Mesenchymal stem cell (in vitro differentiated cells and primary cell): ENCODE results near the gene RNF31.

ENCODE experiments used
- DNase-seq: peaks from one replicate; pipeline ENCODE4 v3.0.0-alpha.2; 2013
- H2AFZ ChIP-seq: one replicate; pipeline ENCODE4 v1.6.1; 2013; ENCODE audit warnings: low read depth, mild to moderate bottlenecking, control low read depth, inconsistent platforms, low read length, moderate library complexity
- H2AK5ac ChIP-seq: 2 replicates; pipeline ENCODE4 v1.6.1; 2013; ENCODE audit warnings: low read length, moderate library complexity, mild to moderate bottlenecking, inconsistent platforms; ENCODE audit not compliant: severe bottlenecking
- H2BK120ac ChIP-seq: one replicate; pipeline ENCODE4 v1.6.1; 2013; ENCODE audit warnings: low read depth, mild to moderate bottlenecking, inconsistent platforms, low read length, moderate library complexity
- H2BK12ac ChIP-seq, 2 experiments: one replicate each; pipeline ENCODE4 v1.6.1; 2013; ENCODE audit warnings: inconsistent platforms in 2 of 2, low read length in 2 of 2, mild to moderate bottlenecking in 2 of 2, moderate library complexity in 2 of 2, control low read depth in 1 of 2
- H2BK15ac ChIP-seq: one replicate; pipeline ENCODE4 v1.6.1; 2013; ENCODE audit warnings: mild to moderate bottlenecking, low read depth, inconsistent platforms; ENCODE audit not compliant: poor library complexity, severe bottlenecking
- H2BK5ac ChIP-seq: 2 replicates; pipeline ENCODE4 v1.6.1; 2013; ENCODE audit warnings: low read depth, mild to moderate bottlenecking, low read length, control low read depth, inconsistent platforms; ENCODE audit not compliant: poor library complexity, severe bottlenecking
- H3K14ac ChIP-seq, 2 experiments: one replicate each; pipeline ENCODE4 v1.6.1; 2013; ENCODE audit warnings: inconsistent platforms in 2 of 2, low read length in 2 of 2, control low read depth in 1 of 2, mild to moderate bottlenecking in 1 of 2, moderate library complexity in 1 of 2
- H3K18ac ChIP-seq, 2 experiments: one replicate each; pipeline ENCODE4 v1.6.1; 2013; ENCODE audit warnings: inconsistent platforms in 2 of 2, low read length in 2 of 2, control low read depth in 1 of 2, low read depth in 1 of 2, mild to moderate bottlenecking in 1 of 2
- H3K23ac ChIP-seq, 2 experiments: one replicate each; pipeline ENCODE4 v1.6.1; 2013; ENCODE audit warnings: inconsistent platforms in 2 of 2, low read length in 2 of 2, mild to moderate bottlenecking in 2 of 2, moderate library complexity in 2 of 2, control low read depth in 1 of 2
- H3K27ac ChIP-seq: 2 replicates; pipeline ENCODE4 v1.5.1; 2013; ENCODE audit warnings: mild to moderate bottlenecking, moderate library complexity, low read length, control low read depth, inconsistent platforms; ENCODE audit not compliant: poor library complexity, severe bottlenecking
- H3K27me3 ChIP-seq, 2 experiments: 2 replicates each; pipeline versions ENCODE4 v1.6.1 to v1.7.0; 2013; ENCODE audit warnings: low read length in 2 of 2, mild to moderate bottlenecking in 2 of 2, moderate library complexity in 2 of 2, control low read depth in 1 of 2, inconsistent platforms in 1 of 2; ENCODE audit not compliant: control insufficient read depth in 1 of 2, insufficient read depth in 1 of 2
- H3K36me3 ChIP-seq, 2 experiments: 2 replicates each; pipeline versions ENCODE4 v1.6.1 to v1.7.0; 2013; ENCODE audit warnings: low read length in 2 of 2, control low read depth in 1 of 2, inconsistent platforms in 1 of 2, low read depth in 1 of 2, mild to moderate bottlenecking in 1 of 2; ENCODE audit not compliant: insufficient read depth in 2 of 2, control insufficient read depth in 1 of 2
- H3K4ac ChIP-seq, 2 experiments: one replicate each; pipeline ENCODE4 v1.6.1; 2013; ENCODE audit warnings: inconsistent platforms in 2 of 2, low read length in 2 of 2, mild to moderate bottlenecking in 2 of 2, moderate library complexity in 2 of 2, control low read depth in 1 of 2, low read depth in 1 of 2
- H3K4me1 ChIP-seq: 2 replicates; pipeline ENCODE4 v1.6.1; 2013; ENCODE audit warnings: low read depth, low read length, control low read depth; ENCODE audit not compliant: control insufficient read depth, insufficient read depth
- H3K4me2 ChIP-seq: 2 replicates; pipeline ENCODE4 v1.6.1; 2013; ENCODE audit warnings: low read length, mild to moderate bottlenecking, inconsistent platforms; ENCODE audit not compliant: poor library complexity, severe bottlenecking
- H3K4me3 ChIP-seq, 2 experiments: 2 replicates each; pipeline versions ENCODE4 v1.5.1 to v1.7.0; 2013; ENCODE audit warnings: low read length in 2 of 2, mild to moderate bottlenecking in 2 of 2, control low read depth in 1 of 2, low read depth in 1 of 2; ENCODE audit not compliant: insufficient read depth in 1 of 2
- H3K79me1 ChIP-seq: replicated peaks from 2 replicates; pipeline ENCODE4 v1.6.1; 2013; ENCODE audit warnings: mild to moderate bottlenecking, control low read depth, low read length, inconsistent platforms; ENCODE audit not compliant: poor library complexity, severe bottlenecking
- H3K9ac ChIP-seq: 2 replicates; pipeline ENCODE4 v1.7.0; 2013; ENCODE audit warnings: mild to moderate bottlenecking, low read length, moderate library complexity
- H3K9me3 ChIP-seq: 2 replicates; pipeline ENCODE4 v1.7.0; 2013; ENCODE audit warnings: mild to moderate bottlenecking, low read length; ENCODE audit not compliant: control insufficient read depth
- H4K8ac ChIP-seq: one replicate; pipeline ENCODE4 v1.6.1; 2013; ENCODE audit warnings: inconsistent platforms, mild to moderate bottlenecking, low read length, moderate library complexity
- H4K91ac ChIP-seq: one replicate; pipeline ENCODE4 v1.6.1; 2013; ENCODE audit warnings: mild to moderate bottlenecking, low read length, inconsistent platforms
- WGBS: methylation state at CpG from one replicate; pipeline ENCODE4 v1.1.7; 2013; ENCODE audit warnings: mixed read lengths; 5-methylcytosine and 5-hydroxymethylcytosine counted together

Gene RNF31

GRCh38 chr14:24129410-24129998 is 17.8 kb upstream of the RNF31 start:
- Histone ChIP-seq H3K14ac (no peak overlapping the region), H3K4me2 (no peak overlapping the region), H2BK15ac (no peak overlapping the region), H2BK120ac (no peak overlapping the region), H3K18ac (no peak overlapping the region), H3K9ac (no peak overlapping the region), H3K4me3 (no peak overlapping the region), H3K23ac (no peak overlapping the region), H2AK5ac (no peak overlapping the region), H3K36me3 (peaks cover 0 to 15% of the 10 kb centered on the region in 2 experiments), H4K8ac (no peak overlapping the region), H2BK12ac (no peak overlapping the region), H3K27ac (no peak overlapping the region), H3K9me3 (no peaks in the 10 kb centered on the region), H3K4ac (no peak overlapping the region), H4K91ac (no peak overlapping the region), H2AFZ (no peak overlapping the region), H3K27me3 (no peaks in the 10 kb centered on the region), H3K79me1 (no peaks in the 10 kb centered on the region), H2BK5ac (no peak overlapping the region), H3K4me1 (no peaks in the 10 kb centered on the region)
- WGBS = 87% methylated on average over 6 of the region's 8 CpGs
- no peak for DNase-seq

GRCh38 chr14:24130380-24130716 is 16.9 kb upstream of the RNF31 start, which contains the start of gene FITM1:
FITM1 (plus strand) TSS chr14:24130659; CDS start chr14:24131564, 905 bp downstream.
- H3K4me2 ChIP-seq = no peak within 1 kb of the TSS
- WGBS = 89% methylated on average over 5 of the region's 5 CpGs
- H2BK120ac ChIP-seq = no peak within 1 kb of the TSS
- no peak within 1 kb of the TSS for H2BK15ac ChIP-seq
- no peak within 1 kb of the TSS for H3K23ac ChIP-seq
- no peak within 1 kb of the TSS for H3K18ac ChIP-seq
- peaks cover 0 to 12% of the 10 kb centered on the region in 2 experiments for H3K36me3 ChIP-seq
- no peaks in the 10 kb centered on the region for H3K9me3 ChIP-seq
- no peak within 1 kb of the TSS for H2AK5ac ChIP-seq
- H2BK5ac ChIP-seq = no peak within 1 kb of the TSS
- no peak within 1 kb of the TSS for H3K9ac ChIP-seq
- no peak within 1 kb of the TSS for H2BK12ac ChIP-seq
- H3K27me3 ChIP-seq = no peaks in the 10 kb centered on the region
- H3K4me1 ChIP-seq = peaks cover under 1% of the 10 kb centered on the region
- H4K8ac ChIP-seq = no peak within 1 kb of the TSS
- DNase-seq = no peak
- H2AFZ ChIP-seq = no peak within 1 kb of the TSS
- H3K4ac ChIP-seq = no peak within 1 kb of the TSS
- no peak within 1 kb of the TSS for H4K91ac ChIP-seq
- no peak within 1 kb of the TSS for H3K4me3 ChIP-seq
- H3K79me1 ChIP-seq = no peaks in the 10 kb centered on the region
- H3K27ac ChIP-seq = no peak within 1 kb of the TSS
- no peak within 1 kb of the TSS for H3K14ac ChIP-seq

GRCh38 chr14:24130717-24131548 is 16.4 kb upstream of the RNF31 start:
- Histone ChIP-seq H2BK15ac (no peak overlapping the region), H2BK120ac (no peak overlapping the region), H3K4me3 (no peak overlapping the region), H3K4ac (no peak overlapping the region), H3K79me1 (no peaks in the 10 kb centered on the region), H3K23ac (no peak overlapping the region), H3K14ac (no peak overlapping the region), H3K18ac (no peak overlapping the region), H3K4me2 (no peak overlapping the region), H2AFZ (no peak overlapping the region), H3K4me1 (peaks cover 4% of the 10 kb centered on the region), H3K27me3 (no peaks in the 10 kb centered on the region), H2AK5ac (no peak overlapping the region), H3K36me3 (peaks cover 0 to 12% of the 10 kb centered on the region in 2 experiments), H2BK12ac (no peak overlapping the region), H3K9me3 (no peaks in the 10 kb centered on the region), H3K9ac (no peak overlapping the region), H3K27ac (no peak overlapping the region), H4K91ac (no peak overlapping the region), H4K8ac (no peak overlapping the region), H2BK5ac (no peak overlapping the region)
- WGBS = 75% methylated on average over 6 of the region's 7 CpGs
- DNase-seq = no peak

- H3K14ac ChIP-seq = no peak overlapping the region
Observed at GRCh38 chr14:24131549-24131966, 15.7 kb upstream of the RNF31 start.

More at GRCh38 chr14:24131549-24131966, 15.7 kb upstream of the RNF31 start:
- Histone ChIP-seq H3K4me2 (no peak overlapping the region), H2BK5ac (no peak overlapping the region), H3K27ac (no peak overlapping the region), H3K4ac (no peak overlapping the region), H2BK120ac (no peak overlapping the region), H2AK5ac (no peak overlapping the region), H3K23ac (no peak overlapping the region), H2BK12ac (no peak overlapping the region), H4K91ac (no peak overlapping the region), H3K18ac (no peak overlapping the region), H4K8ac (no peak overlapping the region), H3K9ac (no peak overlapping the region), H3K27me3 (no peaks in the 10 kb centered on the region), H3K79me1 (peaks cover 3% of the 10 kb centered on the region), H3K9me3 (no peaks in the 10 kb centered on the region), H3K36me3 (peaks cover 0 to 12% of the 10 kb centered on the region in 2 experiments), H3K4me3 (no peak overlapping the region), H2BK15ac (no peak overlapping the region), H3K4me1 (peaks cover 6% of the 10 kb centered on the region), H2AFZ (no peak overlapping the region)
- WGBS = 91% methylated on average over 15 of the region's 15 CpGs
- DNase-seq = no peak
